Mononuclear cell (primary cell): ENCODE data around the gene MADD. TPM values are rescaled to one million over a fixed set of nuclear protein-coding genes. Genes with fewer than 3 reads are reported as not detected.

Experiments
- H3K27me3 ChIP-seq: 2 replicates; pipeline ENCODE4 v1.6.0; 2011; ENCODE audit warnings: low read length, control low read depth; ENCODE audit not compliant: insufficient read depth
- H3K4me1 ChIP-seq: 2 replicates; pipeline ENCODE4 v1.5.1; 2011; ENCODE audit warnings: mild to moderate bottlenecking, low read length, control low read depth; ENCODE audit not compliant: insufficient read depth
- H3K4me3 ChIP-seq: 2 replicates; pipeline ENCODE4 v1.5.1; 2011; ENCODE audit warnings: mild to moderate bottlenecking, low read length, moderate library complexity
- H3K9me3 ChIP-seq: 2 replicates; pipeline ENCODE4 v1.5.1; 2011; ENCODE audit warnings: low read depth, mild to moderate bottlenecking, control low read depth, low read length
- total RNA-seq: library from RNA; depleted of rRNA; stranded (reverse); fragments of >200 nt; gene quantifications from one replicate; pipeline ENCODE4 v1.2.3, GENCODE V29; 2012

MADD gene
- total RNA-seq, 1 donor, result 87.8 TPM

- Histone ChIP-seq H3K27me3 (no peaks in the 10 kb centered on the region), H3K4me3 (no peak overlapping the region), H3K4me1 (peaks cover 12% of the 10 kb centered on the region), H3K9me3 (no peaks in the 10 kb centered on the region)
These were observed 7.0 kb downstream of the MADD start for GRCh38 chr11:47276923-47277322.

- H3K4me1 ChIP-seq, result peaks cover under 1% of the 10 kb centered on the region
These were observed 8.1 kb downstream of the MADD start for GRCh38 chr11:47278058-47278457.

GRCh38 chr11:47278769-47279168, 8.8 kb downstream of the MADD start:
- no peak overlapping the region for H3K4me3 ChIP-seq
- no peaks in the 10 kb centered on the region for H3K27me3 ChIP-seq
- H3K4me1 ChIP-seq, result no peaks in the 10 kb centered on the region
- no peaks in the 10 kb centered on the region for H3K9me3 ChIP-seq

More at GRCh38 chr11:47278058-47278457, 8.1 kb downstream of the MADD start:
- no peaks in the 10 kb centered on the region for H3K9me3 ChIP-seq
- H3K4me3 ChIP-seq, result no peak overlapping the region
- no peaks in the 10 kb centered on the region for H3K27me3 ChIP-seq

- Histone ChIP-seq H3K27me3 (no peaks in the 10 kb centered on the region), H3K9me3 (no peaks in the 10 kb centered on the region), H3K4me1 (no peaks in the 10 kb centered on the region), H3K4me3 (no peak overlapping the region)
These were observed 10.2 kb downstream of the MADD start for GRCh38 chr11:47280099-47280498.

GRCh38 chr11:47280860-47281259, 10.9 kb downstream of the MADD start:
- no peaks in the 10 kb centered on the region for H3K27me3 ChIP-seq
- H3K4me3 ChIP-seq, result no peak overlapping the region
- no peaks in the 10 kb centered on the region for H3K9me3 ChIP-seq
- no peaks in the 10 kb centered on the region for H3K4me1 ChIP-seq

GRCh38 chr11:47282462-47282861, 12.5 kb downstream of the MADD start:
- Histone ChIP-seq H3K4me1 (no peaks in the 10 kb centered on the region), H3K4me3 (no peak overlapping the region), H3K9me3 (no peaks in the 10 kb centered on the region), H3K27me3 (no peaks in the 10 kb centered on the region)

- no peaks in the 10 kb centered on the region for H3K4me1 ChIP-seq
- no peak overlapping the region for H3K4me3 ChIP-seq
- H3K9me3 ChIP-seq, result no peaks in the 10 kb centered on the region
- H3K27me3 ChIP-seq, result no peaks in the 10 kb centered on the region
These were observed 14.2 kb downstream of the MADD start for GRCh38 chr11:47284151-47284550.

- Histone ChIP-seq H3K4me1 (no peaks in the 10 kb centered on the region), H3K9me3 (no peaks in the 10 kb centered on the region), H3K27me3 (no peaks in the 10 kb centered on the region), H3K4me3 (no peak overlapping the region)
These were observed 16.2 kb downstream of the MADD start for GRCh38 chr11:47285969-47286770.

GRCh38 chr11:47288066-47288465, 18.1 kb downstream of the MADD start:
- Histone ChIP-seq H3K27me3 (no peaks in the 10 kb centered on the region), H3K9me3 (no peaks in the 10 kb centered on the region), H3K4me1 (no peaks in the 10 kb centered on the region), H3K4me3 (no peak overlapping the region)

GRCh38 chr11:47289856-47290255, 19.9 kb downstream of the MADD start:
- no peaks in the 10 kb centered on the region for H3K9me3 ChIP-seq
- H3K4me3 ChIP-seq, result no peak overlapping the region
- H3K4me1 ChIP-seq, result no peaks in the 10 kb centered on the region
- H3K27me3 ChIP-seq, result no peaks in the 10 kb centered on the region

- H3K4me1 ChIP-seq, result no peaks in the 10 kb centered on the region
- H3K4me3 ChIP-seq, result no peak overlapping the region
- no peaks in the 10 kb centered on the region for H3K27me3 ChIP-seq
- no peaks in the 10 kb centered on the region for H3K9me3 ChIP-seq
These were observed 25.5 kb downstream of the MADD start for GRCh38 chr11:47295385-47295784.

GRCh38 chr11:47296045-47296444, 26.1 kb downstream of the MADD start:
- Histone ChIP-seq H3K9me3 (no peaks in the 10 kb centered on the region), H3K4me3 (no peak overlapping the region)

GRCh38 chr11:47299078-47299477, 29.1 kb downstream of the MADD start:
- H3K4me3 ChIP-seq, result no peak overlapping the region
- H3K9me3 ChIP-seq, result peaks cover 6% of the 10 kb centered on the region
- H3K4me1 ChIP-seq, result no peaks in the 10 kb centered on the region
- no peaks in the 10 kb centered on the region for H3K27me3 ChIP-seq

More at GRCh38 chr11:47296045-47296444, 26.1 kb downstream of the MADD start:
- H3K4me1 ChIP-seq, result no peaks in the 10 kb centered on the region
- no peaks in the 10 kb centered on the region for H3K27me3 ChIP-seq

- Histone ChIP-seq H3K4me3 (no peak overlapping the region), H3K9me3 (peaks cover 6% of the 10 kb centered on the region), H3K4me1 (no peaks in the 10 kb centered on the region), H3K27me3 (no peaks in the 10 kb centered on the region)
These were observed 32.9 kb downstream of the MADD start for GRCh38 chr11:47302853-47303252.

GRCh38 chr11:47305734-47306483, 36.0 kb downstream of the MADD start:
- no peaks in the 10 kb centered on the region for H3K27me3 ChIP-seq
- no peak overlapping the region for H3K4me3 ChIP-seq
- H3K4me1 ChIP-seq, result no peaks in the 10 kb centered on the region
- peaks cover 6% of the 10 kb centered on the region for H3K9me3 ChIP-seq
